ENCODE data around the gene PPM1A. TPM values are rescaled to one million over a fixed set of nuclear protein-coding genes. Genes with fewer than 3 reads are reported as not detected.

The PPM1A gene
- total and polyA plus RNA-seq, 2 of the 13 experiments (the other 11 are each of a cell fraction or from before 2014, with no cell fraction given) = 23.3 to 29.8 TPM

DNA sequence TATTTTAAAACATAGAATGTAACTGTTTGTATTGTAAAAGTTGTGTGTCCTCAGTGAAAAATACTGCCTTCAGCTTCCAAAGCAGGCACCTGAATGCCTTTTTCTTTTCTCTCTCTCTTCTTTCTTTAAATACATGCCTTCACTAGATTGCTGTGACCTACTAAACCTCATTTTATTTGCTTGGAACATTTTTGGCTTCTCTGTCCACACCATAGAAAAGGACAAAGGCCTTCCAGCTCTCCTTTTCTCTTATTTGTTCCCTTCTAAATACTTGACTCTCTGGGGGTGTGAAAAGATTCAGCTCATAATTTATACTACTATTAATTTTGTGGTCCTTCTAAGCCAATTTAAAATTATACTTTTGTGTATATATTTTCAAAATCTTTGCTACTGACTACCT is 38.4 kb downstream of the PPM1A start (continued):
- no peak for TF ChIP-seq GATA4 (IDR thresholded peaks at IDR 0.05; ENCODE audit: borderline replicate concordance, low read depth)
- TF ChIP-seq ZBTB7A (CRISPR knock-in tag; IDR thresholded peaks at IDR 0.05) = no peak
- no peak for TF ChIP-seq ZSCAN22 (CRISPR knock-in tag; IDR thresholded peaks at IDR 0.05)
- no peak for TF ChIP-seq ZNF343 (CRISPR knock-in tag; IDR thresholded peaks at IDR 0.05)
- no peak for TF ChIP-seq FOXA3 (CRISPR knock-in tag; IDR thresholded peaks at IDR 0.05)
- no peak for TF ChIP-seq MAZ (IDR thresholded peaks at IDR 0.05; ENCODE audit: borderline replicate concordance, low read depth, low read length)
- no peak for TF ChIP-seq MAZ (CRISPR knock-in tag; IDR thresholded peaks at IDR 0.05; ENCODE audit: low read depth)
- no peak for TF ChIP-seq YEATS4 (CRISPR knock-in tag; IDR thresholded peaks at IDR 0.05; ENCODE audit: borderline replicate concordance)
- no peak for TF ChIP-seq ZNF678 (CRISPR knock-in tag; IDR thresholded peaks at IDR 0.05)

GRCh38 chr14:60288279-60288678 is 39.3 kb downstream of the PPM1A start:
- no peak for FAIRE-seq
- Histone ChIP-seq H3K4me1 (ENCODE audit: insufficient read depth, low read length) (no peaks in the 10 kb centered on the region), H3K27ac (ENCODE audit: extremely low read length, insufficient read depth, low read length) (no peak overlapping the region), H3K27me3 (ENCODE audit: control insufficient read depth in 1 of 2, insufficient read depth in 2 of 2, low read length in 2 of 2) (no peaks in the 10 kb centered on the region), H3K9me3 (ENCODE audit: low read length) (no peaks in the 10 kb centered on the region), H2AFZ (ENCODE audit: low read length) (no peak overlapping the region), H3K9ac (ENCODE audit: insufficient read depth, low read depth, low read length) (no peak overlapping the region), H4K20me1 (ENCODE audit: insufficient read depth, low read length) (no peaks in the 10 kb centered on the region), H3K79me2 (ENCODE audit: insufficient read depth, low read length) (no peaks in the 10 kb centered on the region), H3K36me3 (replicated peaks in 1 of 2; ENCODE audit: control insufficient read depth in 1 of 2, insufficient read depth in 2 of 2, low read length in 2 of 2) (peaks cover 4 to 40% of the 10 kb centered on the region in 2 experiments; a peak in 4 of 5 replicates), H3K4me3 (replicated peaks in 1 of 3; ENCODE audit: insufficient read depth in 1 of 3, low read depth in 2 of 3, low read length in 3 of 3) (no peak overlapping the region), H3K4me2 (ENCODE audit: low read depth, low read length) (no peak overlapping the region)
- CTCF ChIA-PET (ENCODE audit: low intra/inter-chr PET ratio, low total read pairs) = no interaction called here
- in situ Hi-C loops (cut with HindIII; ENCODE audit: extremely low pct_ligation_motif_present, low pct_unique_long_range_greater_than_20kb) = no loop called here
- no peak for ATAC-seq
- intact Hi-C loops (cut with micrococcal nuclease; ENCODE audit: unreplicated experiment) = loop anchor here (2.0 kb wide), 1 partner anchor 13 kb away; no protein-coding TSS in a partner anchor
- POLR2A ChIA-PET = no interaction called here
- no peak for DNase-seq (ENCODE audit: low spot score)
- BruUV-seq (replicated peaks) = no TSS peak
- WGBS (ENCODE audit: low lambda C conversion rate) = 83% methylated on average over 1 of the region's 1 CpG
- TF ChIP-seq ZNF713 (CRISPR knock-in tag; IDR thresholded peaks at IDR 0.05) = no peak
- TF ChIP-seq, protein P1, sequence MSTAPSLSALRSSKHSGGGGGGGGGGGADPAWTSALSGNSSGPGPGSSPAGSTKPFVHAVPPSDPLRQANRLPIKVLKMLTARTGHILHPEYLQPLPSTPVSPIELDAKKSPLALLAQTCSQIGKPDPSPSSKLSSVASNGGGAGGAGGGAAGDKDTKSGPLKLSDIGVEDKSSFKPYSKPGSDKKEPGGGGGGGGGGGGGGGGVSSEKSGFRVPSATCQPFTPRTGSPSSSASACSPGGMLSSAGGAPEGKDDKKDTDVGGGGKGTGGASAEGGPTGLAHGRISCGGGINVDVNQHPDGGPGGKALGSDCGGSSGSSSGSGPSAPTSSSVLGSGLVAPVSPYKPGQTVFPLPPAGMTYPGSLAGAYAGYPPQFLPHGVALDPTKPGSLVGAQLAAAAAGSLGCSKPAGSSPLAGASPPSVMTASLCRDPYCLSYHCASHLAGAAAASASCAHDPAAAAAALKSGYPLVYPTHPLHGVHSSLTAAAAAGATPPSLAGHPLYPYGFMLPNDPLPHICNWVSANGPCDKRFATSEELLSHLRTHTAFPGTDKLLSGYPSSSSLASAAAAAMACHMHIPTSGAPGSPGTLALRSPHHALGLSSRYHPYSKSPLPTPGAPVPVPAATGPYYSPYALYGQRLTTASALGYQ (CRISPR knock-in tag; IDR thresholded peaks at IDR 0.05) = no peak
- no peak for TF ChIP-seq PRMT3 (CRISPR knock-in tag; IDR thresholded peaks at IDR 0.05; ENCODE audit: borderline replicate concordance, low read depth)
- no peak for TF ChIP-seq ZNF710 (CRISPR knock-in tag; IDR thresholded peaks at IDR 0.05; ENCODE audit: borderline replicate concordance)
- TF ChIP-seq MEF2D (CRISPR knock-in tag; IDR thresholded peaks at IDR 0.05) = no peak
- TF ChIP-seq, protein P2, sequence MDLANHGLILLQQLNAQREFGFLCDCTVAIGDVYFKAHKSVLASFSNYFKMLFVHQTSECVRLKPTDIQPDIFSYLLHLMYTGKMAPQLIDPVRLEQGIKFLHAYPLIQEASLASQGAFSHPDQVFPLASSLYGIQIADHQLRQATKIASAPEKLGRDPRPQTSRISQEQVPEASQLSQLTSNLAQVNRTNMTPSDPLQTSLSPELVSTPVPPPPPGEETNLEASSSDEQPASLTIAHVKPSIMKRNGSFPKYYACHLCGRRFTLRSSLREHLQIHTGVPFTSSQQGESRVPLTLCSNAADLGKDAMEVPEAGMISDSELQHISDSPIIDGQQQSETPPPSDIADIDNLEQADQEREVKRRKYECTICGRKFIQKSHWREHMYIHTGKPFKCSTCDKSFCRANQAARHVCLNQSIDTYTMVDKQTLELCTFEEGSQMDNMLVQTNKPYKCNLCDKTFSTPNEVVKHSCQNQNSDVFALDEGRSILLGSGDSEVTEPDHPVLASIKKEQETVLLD (CRISPR knock-in tag; IDR thresholded peaks at IDR 0.05; ENCODE audit: low read depth) = no peak
- TF ChIP-seq ZMAT3 (CRISPR knock-in tag; conservative IDR thresholded peaks at IDR 0.05) = no peak
- TF ChIP-seq CSRNP2 (CRISPR knock-in tag; conservative IDR thresholded peaks at IDR 0.05; ENCODE audit: low read depth) = no peak
- TF ChIP-seq ZBTB8A (CRISPR knock-in tag; IDR thresholded peaks at IDR 0.05; ENCODE audit: borderline replicate concordance, low read depth) = no peak
